K562 (cell line): Measurements from ENCODE around the gene SLC18A3. TPM values are rescaled to one million over a fixed set of nuclear protein-coding genes. Genes with fewer than 3 reads are reported as not detected.
A peak's percentile ranks its signal among the peaks of the same experiment; 100 is the strongest.

Experiments used
- ATAC-seq: fragments of 200-7000 bp; cut with Tn5 transposase; 3 replicates; pipeline ENCODE4 v1.9.1; 2020; ENCODE audit warnings: moderate library complexity
- BruUV-seq: library from RNA; stranded (reverse); fragments of 400-500 nt; replicated peaks from 2 replicates; lab custom pipeline; 2021; lab: Mats Ljungman, UMichigan
- CTCF ChIA-PET: fragments of 300-600 bp; formaldehyde crosslinking; extraction: SDS; loops from one replicate; lab custom pipeline; 2021; ENCODE audit warnings: low intra/inter-chr PET ratio; lab: Yijun Ruan, JAX
- POLR2A ChIA-PET: fragments of 300-600, 350-650 bp; sonication (Branson Sonifier 250); formaldehyde crosslinking; extraction: SDS; loops from one replicate; lab custom pipeline; 2021; ENCODE audit warnings: antibody characterized with exemption, inconsistent platforms; lab: Yijun Ruan, JAX
- DNase-seq, 4 experiments: peaks; one replicate each; pipeline versions ENCODE4 v3.0.0 to v3.0.0-alpha.2; 2011 to 2018; ENCODE audit warnings: low spot score in 3 of 4, mixed read lengths in 3 of 4; ENCODE audit errors: extremely low read depth in 1 of 4
- FAIRE-seq: peaks from 2 replicates; lab custom pipeline; 2011; peaks lifted over from hg19 to GRCh38; lab: Jason Lieb, UNC
- H2AFZ ChIP-seq: 2 replicates; pipeline ENCODE4 v1.6.0; 2011; ENCODE audit warnings: low read depth, low read length, control low read depth, inconsistent platforms
- H3K27ac ChIP-seq: fragments of 200-600 bp; 3 replicates; pipeline ENCODE4 v1.8.0; 2011; ENCODE audit warnings: low read depth, mild to moderate bottlenecking, control low read depth, inconsistent platforms, low read length, moderate library complexity, mixed read lengths; ENCODE audit errors: extremely low read depth
- H3K27me3 ChIP-seq, 2 experiments: fragments of 300-600 bp in 1 of 2; 2 replicates in 1 of 2; 3 replicates in 1 of 2; pipeline versions ENCODE4 v1.6.0 to v1.8.0; 2011; ENCODE audit warnings: inconsistent platforms in 2 of 2, low read length in 2 of 2, mild to moderate bottlenecking in 1 of 2, mixed read lengths in 1 of 2, moderate library complexity in 1 of 2; ENCODE audit not compliant: control insufficient read depth in 2 of 2, insufficient read depth in 2 of 2
- H3K36me3 ChIP-seq: fragments of 300-600 bp; 3 replicates; pipeline ENCODE4 v1.8.0; 2011; ENCODE audit warnings: mild to moderate bottlenecking, low read length, inconsistent platforms; ENCODE audit not compliant: control insufficient read depth, insufficient read depth
- H3K4me1 ChIP-seq, 2 experiments: fragments of 200-600 bp in 1 of 2; replicated peaks in 1 of 2; 2 replicates in 1 of 2; 3 replicates in 1 of 2; pipeline versions ENCODE4 v1.5.1 to v1.8.0; 2011; ENCODE audit warnings: inconsistent platforms in 2 of 2, low read length in 2 of 2, mild to moderate bottlenecking in 1 of 2, mixed read lengths in 1 of 2, moderate library complexity in 1 of 2; ENCODE audit not compliant: control insufficient read depth in 2 of 2, insufficient read depth in 2 of 2
- H3K4me2 ChIP-seq: 2 replicates; pipeline ENCODE4 v1.6.1; 2011; ENCODE audit warnings: low read length, control low read depth, inconsistent platforms, mixed read lengths; ENCODE audit not compliant: insufficient read depth
- H3K4me3 ChIP-seq: fragments of 200-600 bp; sonication (generic), shearing (Covaris generic); 2 replicates; pipeline ENCODE4 v1.5.1; 2016; ENCODE audit warnings: control low read depth, inconsistent platforms
- H3K79me2 ChIP-seq: fragments of 200-600 bp; 3 replicates; pipeline ENCODE4 v1.8.0; 2011; ENCODE audit warnings: low read length, inconsistent platforms; ENCODE audit not compliant: control insufficient read depth, insufficient read depth
- H3K9ac ChIP-seq, 2 experiments: 2 replicates each; pipeline versions ENCODE4 v1.6.0 to v1.6.1; 2011; ENCODE audit warnings: low read depth in 2 of 2, low read length in 2 of 2, control low read depth in 1 of 2, inconsistent platforms in 1 of 2, mild to moderate bottlenecking in 1 of 2, mixed read lengths in 1 of 2; ENCODE audit not compliant: insufficient read depth in 1 of 2
- H3K9me1 ChIP-seq: one replicate; pipeline ENCODE4 v1.6.0; 2011; ENCODE audit warnings: inconsistent platforms, mild to moderate bottlenecking, low read length, moderate library complexity; ENCODE audit not compliant: control insufficient read depth, insufficient read depth
- H3K9me3 ChIP-seq: replicated peaks from 2 replicates; pipeline ENCODE4 v1.5.1; 2011; ENCODE audit warnings: low read depth, low read length, inconsistent platforms; ENCODE audit not compliant: control insufficient read depth, insufficient read depth
- H4K20me1 ChIP-seq: replicated peaks from 2 replicates; pipeline ENCODE4 v1.6.1; 2011; ENCODE audit warnings: low read length, inconsistent platforms, mixed read lengths; ENCODE audit not compliant: control insufficient read depth, insufficient read depth
- ELK1 ChIP-seq: sonication (generic); formaldehyde crosslinking; IDR thresholded peaks from 2 replicates; pipeline ENCODE4 v1.8.1; 2022; ENCODE audit warnings: missing genetic modification reagents
- ESRRB ChIP-seq: fragments of 250-450 bp; sonication (Bioruptor Pico); IDR thresholded peaks from 2 replicates; pipeline ENCODE4 v1.5.0; 2020; ENCODE audit warnings: mild to moderate bottlenecking, moderate library complexity, borderline replicate concordance
- HBP1 ChIP-seq: fragments of 450-650 bp; formaldehyde crosslinking; IDR thresholded peaks from 2 replicates; pipeline ENCODE4 v1.4.0; 2022; ENCODE audit warnings: missing genetic modification characterization
- KAT7 ChIP-seq: sonication (generic); formaldehyde crosslinking; IDR thresholded peaks from 2 replicates; pipeline ENCODE4 v1.8.0; 2022; ENCODE audit warnings: missing genetic modification reagents, mild to moderate bottlenecking, borderline replicate concordance
- MCM5 ChIP-seq: fragments of 450-650 bp; IDR thresholded peaks from 2 replicates; pipeline ENCODE4 v1.6.1; 2016; ENCODE audit warnings: low read depth
- MCM7 ChIP-seq, 2 experiments: fragments of 450-650 bp; IDR thresholded peaks; 2 replicates each; pipeline ENCODE4 v1.6.1; 2016 to 2018
- POLR2G ChIP-seq: fragments of 200-400 bp; formaldehyde crosslinking; IDR thresholded peaks from 2 replicates; pipeline ENCODE4 v1.6.1; 2017; ENCODE audit warnings: low read depth, mild to moderate bottlenecking, antibody characterized with exemption, low read length, moderate library complexity
- SMARCE1 ChIP-seq: fragments of 450-650 bp; IDR thresholded peaks from 2 replicates; pipeline ENCODE4 v1.7.1; 2016; ENCODE audit warnings: mild to moderate bottlenecking
- SNIP1 ChIP-seq: fragments of 450-650 bp; IDR thresholded peaks from 2 replicates; pipeline ENCODE4 v1.7.1; 2017; ENCODE audit warnings: low read depth, mild to moderate bottlenecking
- WHSC1 ChIP-seq: IDR thresholded peaks from one replicate; pipeline ENCODE4 v1.6.1; 2012; ENCODE audit warnings: low read length, control low read depth, inconsistent platforms
- ZNF232 ChIP-seq: sonication (generic); formaldehyde crosslinking; IDR thresholded peaks from 2 replicates; pipeline ENCODE4 v1.8.0; 2022; ENCODE audit warnings: mild to moderate bottlenecking, missing genetic modification reagents
- ZNF316 ChIP-seq: fragments of 450-650 bp; IDR thresholded peaks from 2 replicates; pipeline ENCODE4 v1.6.1; 2016
- ZSCAN32 ChIP-seq: fragments of 450-650 bp; formaldehyde crosslinking; IDR thresholded peaks from 2 replicates; pipeline ENCODE4 v1.4.0; 2020; ENCODE audit warnings: mild to moderate bottlenecking, moderate library complexity
- ZZZ3 ChIP-seq: fragments of 450-650 bp; IDR thresholded peaks from 2 replicates; pipeline ENCODE4 v1.6.1; 2016; ENCODE audit warnings: antibody characterized with exemption, mild to moderate bottlenecking, moderate library complexity
- WGBS: fragments of 100-300 bp; shearing (Covaris generic); methylation state at CpG from one replicate; pipeline ENCODE4 v1.1.6; 2016; ENCODE audit warnings: low coverage, mixed read lengths; ENCODE audit not compliant: insufficient coverage; ENCODE audit errors: missing lambda C conversion rate; 5-methylcytosine and 5-hydroxymethylcytosine counted together
- in situ Hi-C: fragments of 300-500 bp; cut with MboI; formaldehyde crosslinking; loops from 4 replicates; pipeline ENCODE4 v1.15.0; 2018; ENCODE audit warnings: inconsistent platforms, mixed read lengths
- intact Hi-C: fragments of 100-400 bp; cut with micrococcal nuclease; formaldehyde crosslinking; loops from 2 replicates; pipeline ENCODE4 v1.14.2; 2022
- polyA plus RNA-seq, 8 experiments: library from polyadenylated mRNA; depleted of rRNA in 4 of 8; stranded (reverse) in 5 of 8; unstranded in 3 of 8; fragments of >200 nt; fragmentation: Nextera tagmentation in 2 of 8; fragmentation: Illumina TruSeq in 1 of 8; extraction: Ambion mirVana in 2 of 8; extraction: Trizol in 1 of 8; gene quantifications; 2 replicates each; pipeline versions ENCODE4 v1.2.1 to v1.2.3, GENCODE V29; 2011 to 2014; ENCODE audit warnings: inconsistent platforms in 1 of 8, missing spikeins in 1 of 8
- total RNA-seq, 7 experiments: library from RNA; depleted of rRNA in 6 of 7; stranded (reverse); fragments of >200 nt in 6 of 7; fragmentation: Illumina TruSeq in 2 of 7; extraction: Trizol in 2 of 7; gene quantifications; 2 replicates each; pipeline versions ENCODE4 v1.2.1 to v1.2.3, GENCODE V29; 2011 to 2021; ENCODE audit warnings: low replicate concordance in 1 of 7

Gene SLC18A3
- total and polyA plus RNA-seq, 9 of the 15 experiments (the other 6 are each of a cell fraction or from before 2014, with no cell fraction given): not detected

GRCh38 chr10:49657606-49658005 lies 47.5 kb downstream of the SLC18A3 start:
- Histone ChIP-seq H3K4me2 (no peak overlapping the region), H3K9me3 (no peaks in the 10 kb centered on the region), H3K27me3 (peaks cover 7 to 32% of the 10 kb centered on the region in 2 experiments; a peak in 4 of 5 replicates), H3K79me2 (no peaks in the 10 kb centered on the region), H3K4me1 (no peaks in the 10 kb centered on the region), H3K4me3 (no peak overlapping the region), H4K20me1 (peaks cover 2% of the 10 kb centered on the region; the same call in 1 of the 2 replicates), H3K27ac (no peak overlapping the region), H3K9me1 (no peaks in the 10 kb centered on the region), H2AFZ (no peak overlapping the region), H3K36me3 (no peaks in the 10 kb centered on the region), H3K9ac (no peak overlapping the region)
- no peak for FAIRE-seq
- TF ChIP-seq ZNF316 (peak; percentile 10; the same call in 1 of the 2 replicates), POLR2G (no peak)
- POLR2A ChIA-PET: no interaction called here
- DNase-seq: no peak
- CTCF ChIA-PET: no interaction called here
- in situ Hi-C loops: no loop called here
- no TSS peak for BruUV-seq
- 0% methylated on average over 1 of the region's 1 CpG for WGBS
- intact Hi-C loops: no loop called here
- ATAC-seq: no peak

GRCh38 chr10:49661140-49661856 lies 51.2 kb downstream of the SLC18A3 start:
- FAIRE-seq: no peak
- H3K9me3 ChIP-seq: no peaks in the 10 kb centered on the region
- TF ChIP-seq HBP1 (no peak), ZNF232 (CRISPR knock-in tag) (no peak), ELK1 (no peak), ZSCAN32 (CRISPR knock-in tag) (no peak), MCM7 (IDR thresholded peaks at IDR 0.05) (no peak), ZZZ3 (no peak), KAT7 (CRISPR knock-in tag) (no peak), ESRRB (CRISPR knock-in tag) (no peak), SMARCE1 (no peak), MCM5 (no peak), WHSC1 (no peak), SNIP1 (no peak)

More at GRCh38 chr10:49661140-49661856, 51.2 kb downstream of the SLC18A3 start:
- Histone ChIP-seq H2AFZ (no peak overlapping the region), H3K4me3 (no peak overlapping the region), H4K20me1 (no peaks in the 10 kb centered on the region), H3K79me2 (no peaks in the 10 kb centered on the region), H3K4me1 (no peaks in the 10 kb centered on the region), H3K27me3 (peaks cover 0 to 29% of the 10 kb centered on the region in 2 experiments), H3K27ac (no peak overlapping the region), H3K4me2 (no peak overlapping the region), H3K9ac (no peak overlapping the region), H3K36me3 (no peaks in the 10 kb centered on the region), H3K9me1 (no peaks in the 10 kb centered on the region)
- intact Hi-C loops (no loop called here), in situ Hi-C loops (no loop called here)
- no peak for ATAC-seq
- 2% methylated on average over 8 of the region's 8 CpGs for WGBS
- ChIA-PET CTCF (no interaction called here), POLR2A (no interaction called here)
- peak in 2 of 4 experiments; percentile 6 to 7 for DNase-seq
- no TSS peak for BruUV-seq
